ENCODE results near the gene MAP3K15.

DNA sequence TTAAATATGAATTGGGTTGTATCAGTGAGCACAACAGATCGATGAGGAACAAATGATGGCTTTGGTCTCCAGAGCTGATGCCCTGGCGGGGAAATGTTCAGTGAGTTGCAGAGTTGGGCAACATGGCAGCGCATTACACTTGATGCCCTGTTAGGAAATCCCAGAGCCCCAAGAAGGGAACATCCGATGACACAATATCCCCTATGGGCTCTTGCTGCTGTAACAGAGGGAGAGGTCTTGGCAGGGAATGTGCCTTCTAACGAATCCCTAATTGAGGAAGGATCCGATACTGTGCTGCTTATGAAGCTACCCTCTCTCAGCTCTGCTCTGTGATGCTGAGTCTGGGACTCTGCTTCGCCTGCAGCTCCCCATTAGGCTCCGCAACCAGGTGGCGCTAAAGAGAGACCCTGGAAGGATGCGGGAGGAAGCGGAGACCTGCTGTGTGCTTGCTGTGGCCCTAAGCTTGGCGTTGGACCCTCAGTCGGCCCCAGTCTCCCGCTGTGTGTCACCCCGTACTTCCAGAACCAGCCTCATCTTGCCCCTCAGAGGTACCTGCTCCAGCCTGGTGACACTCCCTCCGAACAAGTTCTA lies 132.7 kb downstream of the MAP3K15 start:
- TF ChIP-seq POLR2A (IDR thresholded peaks at IDR 0.05) = no peak
- TF ChIP-seq, protein P1, sequence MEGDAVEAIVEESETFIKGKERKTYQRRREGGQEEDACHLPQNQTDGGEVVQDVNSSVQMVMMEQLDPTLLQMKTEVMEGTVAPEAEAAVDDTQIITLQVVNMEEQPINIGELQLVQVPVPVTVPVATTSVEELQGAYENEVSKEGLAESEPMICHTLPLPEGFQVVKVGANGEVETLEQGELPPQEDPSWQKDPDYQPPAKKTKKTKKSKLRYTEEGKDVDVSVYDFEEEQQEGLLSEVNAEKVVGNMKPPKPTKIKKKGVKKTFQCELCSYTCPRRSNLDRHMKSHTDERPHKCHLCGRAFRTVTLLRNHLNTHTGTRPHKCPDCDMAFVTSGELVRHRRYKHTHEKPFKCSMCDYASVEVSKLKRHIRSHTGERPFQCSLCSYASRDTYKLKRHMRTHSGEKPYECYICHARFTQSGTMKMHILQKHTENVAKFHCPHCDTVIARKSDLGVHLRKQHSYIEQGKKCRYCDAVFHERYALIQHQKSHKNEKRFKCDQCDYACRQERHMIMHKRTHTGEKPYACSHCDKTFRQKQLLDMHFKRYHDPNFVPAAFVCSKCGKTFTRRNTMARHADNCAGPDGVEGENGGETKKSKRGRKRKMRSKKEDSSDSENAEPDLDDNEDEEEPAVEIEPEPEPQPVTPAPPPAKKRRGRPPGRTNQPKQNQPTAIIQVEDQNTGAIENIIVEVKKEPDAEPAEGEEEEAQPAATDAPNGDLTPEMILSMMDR (IDR thresholded peaks at IDR 0.05) = peak in 3 of 4 donors; percentile 39 to 55 (median 39)
